IPS-NIHi11 (cell line): ENCODE results near the gene RFXANK.
"Not testable (repeated sequence)": the region's sequence is repeated elsewhere in the genome, so short reads cannot be mapped to it uniquely, and the experiment has no call there.

Experiments used
- DNase-seq: peaks from one replicate; pipeline ENCODE4 v3.0.0; 2012; ENCODE audit warnings: mixed read lengths, low spot score

Gene RFXANK, protein sequence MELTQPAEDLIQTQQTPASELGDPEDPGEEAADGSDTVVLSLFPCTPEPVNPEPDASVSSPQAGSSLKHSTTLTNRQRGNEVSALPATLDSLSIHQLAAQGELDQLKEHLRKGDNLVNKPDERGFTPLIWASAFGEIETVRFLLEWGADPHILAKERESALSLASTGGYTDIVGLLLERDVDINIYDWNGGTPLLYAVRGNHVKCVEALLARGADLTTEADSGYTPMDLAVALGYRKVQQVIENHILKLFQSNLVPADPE

DNA sequence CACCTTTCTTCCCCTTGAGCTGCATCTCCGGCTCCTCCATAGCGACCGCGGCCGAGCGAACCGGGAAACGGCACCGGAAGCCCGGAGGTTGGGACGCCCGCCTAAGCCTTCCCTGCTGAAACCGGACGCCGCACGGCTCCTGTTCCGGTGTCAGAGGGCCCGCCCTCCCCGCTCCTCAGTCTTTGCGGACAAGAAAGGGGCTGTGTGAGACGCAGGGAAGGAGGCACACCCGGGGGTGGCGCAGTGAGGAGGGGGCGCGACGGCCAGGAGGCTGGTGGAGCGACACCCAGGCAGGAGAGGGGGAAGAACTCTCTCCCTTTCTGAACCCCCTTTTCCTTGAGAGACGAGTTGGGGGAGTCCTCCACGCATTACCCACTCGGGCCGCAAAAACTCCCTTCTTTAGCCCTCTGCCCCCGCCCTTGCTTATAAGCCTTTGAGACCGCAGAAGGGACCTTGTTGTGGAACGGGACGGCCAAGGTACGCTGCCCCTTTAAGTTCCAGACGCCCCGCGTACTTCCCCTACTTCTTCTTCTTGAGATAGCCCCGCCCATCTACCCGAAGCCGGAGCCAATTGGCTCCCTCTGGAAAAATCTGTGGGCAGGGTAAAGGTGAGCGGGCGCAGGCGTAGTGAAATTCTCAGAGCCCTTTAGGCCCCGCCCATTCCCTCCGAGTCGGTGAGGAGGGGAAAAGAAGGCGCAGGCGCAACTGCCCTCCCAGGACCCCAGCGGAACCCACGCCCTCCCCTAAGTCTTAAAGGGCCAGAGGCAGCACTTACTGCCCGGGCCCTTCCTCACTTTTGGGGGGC lies at the start of gene RFXANK, which contains the start of gene BORCS8:
Gene RFXANK (plus strand): TSS at position 181 of the 805 bp plus-strand sequence. CDS start 1,689 bp downstream, outside the sequence.
Gene BORCS8 (minus strand): TSS at position 75 of the 805 bp plus-strand sequence. CDS start 35 bp downstream, at position 40.
- peak; percentile 94 for DNase-seq

DNA sequence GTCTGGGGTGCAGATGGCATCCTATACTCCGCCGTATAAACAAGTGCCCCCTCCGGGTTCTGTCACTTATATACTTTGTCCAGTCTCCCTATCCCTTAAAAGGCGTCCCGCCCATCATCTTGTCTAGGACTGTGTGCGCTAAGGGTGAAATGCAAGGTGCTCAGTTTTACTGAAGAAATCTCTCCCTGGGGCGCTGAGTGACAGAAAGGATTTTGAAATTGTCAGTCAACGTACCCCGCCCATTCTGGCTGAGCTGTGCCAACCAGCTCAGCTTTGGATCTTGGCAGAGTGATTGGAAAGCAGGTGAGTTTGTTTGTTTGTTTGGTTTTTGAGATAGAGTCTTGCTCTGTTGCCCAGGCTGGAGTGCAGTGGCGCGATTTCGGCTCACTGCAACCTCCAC lies 49.7 kb upstream of the RFXANK start:
- no peak for DNase-seq

DNA sequence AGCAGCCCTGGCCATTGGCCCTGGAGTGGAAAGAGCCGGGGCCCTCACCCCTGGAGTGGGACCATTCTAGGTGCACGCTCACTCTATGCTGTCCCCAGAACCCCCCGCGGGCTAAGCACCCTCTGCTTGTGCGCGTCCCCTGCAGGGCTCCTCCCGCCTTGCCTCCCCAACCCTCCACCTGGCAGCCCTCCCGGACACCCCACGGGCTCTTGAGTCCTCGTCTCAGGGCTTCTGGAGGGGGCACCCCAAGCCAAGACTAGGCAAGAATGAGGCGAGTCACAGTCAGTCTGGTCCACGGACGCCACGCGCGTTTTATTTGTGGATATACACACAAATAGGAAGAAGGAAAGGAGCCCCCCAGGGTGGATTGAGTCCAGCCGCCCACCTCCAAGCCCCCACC lies 46.8 kb upstream of the RFXANK start:
- DNase-seq: no peak

DNA sequence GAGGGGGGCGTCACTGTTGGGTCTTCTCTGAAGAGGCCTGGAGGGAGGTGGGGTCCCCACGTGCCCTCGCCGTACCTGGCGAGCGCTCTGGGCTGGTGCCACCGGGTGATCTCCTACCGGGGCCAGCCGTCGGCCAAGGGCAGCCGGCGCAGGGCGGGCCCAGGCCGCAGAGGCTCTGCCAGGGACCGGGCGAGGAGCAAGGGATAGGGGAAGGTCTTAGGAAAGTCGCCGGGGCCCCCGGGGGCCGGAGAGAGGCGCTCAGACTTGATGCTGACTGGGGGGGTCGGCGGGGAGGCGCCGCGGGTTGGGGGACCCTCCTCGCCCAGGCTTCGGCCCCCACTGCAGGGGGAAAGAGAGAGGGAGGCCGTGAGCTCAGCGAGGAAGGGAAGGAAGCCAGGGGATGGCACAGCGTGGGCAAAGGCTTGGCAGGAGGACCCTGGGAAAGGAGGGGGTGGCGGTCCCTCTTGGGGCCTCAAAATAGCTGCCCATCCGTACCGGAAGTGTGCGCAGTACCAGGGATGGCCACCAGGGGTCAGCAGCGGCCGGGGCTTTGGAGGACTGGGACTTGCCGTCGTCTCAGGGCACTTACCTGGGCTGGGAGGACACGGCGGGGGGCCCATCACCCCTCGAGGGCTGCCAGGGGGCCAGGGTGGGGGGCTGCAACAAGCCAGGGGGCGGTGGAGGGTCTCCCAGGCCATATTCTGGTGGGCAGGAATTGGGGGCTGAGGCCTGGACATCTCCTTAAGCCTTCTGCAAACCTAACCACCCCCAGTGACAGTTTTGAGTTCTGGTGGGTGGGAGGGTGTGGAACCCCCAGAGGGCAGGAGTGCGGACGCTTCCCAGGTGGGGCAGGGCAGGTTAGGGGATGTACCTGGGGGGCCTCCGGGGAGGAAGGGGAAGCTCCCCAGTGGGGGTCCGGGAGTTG lies 46.1 kb upstream of the RFXANK start:
- peak; percentile 92 for DNase-seq

DNA sequence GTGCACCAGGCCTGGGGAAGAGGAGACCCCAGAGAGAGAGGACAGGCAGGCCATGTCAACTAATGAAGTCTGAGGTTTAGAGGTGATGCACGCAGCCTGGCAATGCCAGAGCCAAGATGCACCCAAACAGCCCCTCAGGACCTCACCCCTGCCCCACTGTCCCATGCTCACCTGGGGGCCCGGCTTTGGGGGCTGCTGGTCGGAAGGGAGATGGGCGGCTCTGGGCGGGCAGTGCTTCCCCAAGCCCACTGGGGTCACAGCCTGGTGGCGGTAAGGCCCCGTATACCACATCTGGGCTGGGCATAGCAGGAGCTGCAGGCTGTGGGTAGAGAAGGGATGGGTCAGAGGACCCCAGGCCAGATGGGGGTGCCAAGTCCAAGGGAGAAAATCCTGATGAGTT lies 45.2 kb upstream of the RFXANK start:
- no peak for DNase-seq

DNA sequence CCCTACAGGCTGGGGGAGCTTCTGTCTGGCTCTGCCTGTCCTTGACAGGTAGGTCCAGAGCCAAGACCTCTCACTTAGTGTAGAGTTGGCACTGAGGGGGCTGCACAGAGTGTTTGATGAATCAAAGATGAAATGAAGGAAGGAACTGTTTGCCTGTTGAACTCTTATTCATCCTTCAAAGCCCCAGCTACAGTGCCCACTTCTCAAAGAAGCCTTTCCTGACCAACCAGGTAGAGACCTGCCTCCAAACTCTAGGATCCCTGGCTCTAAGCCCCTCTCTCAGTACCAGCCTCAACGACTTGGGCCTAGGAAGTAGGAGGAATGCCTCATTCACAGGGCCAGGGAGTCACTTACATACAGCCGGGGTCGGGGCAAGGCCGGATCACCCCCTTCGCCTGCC lies 44.7 kb upstream of the RFXANK start:
- no peak for DNase-seq

DNA sequence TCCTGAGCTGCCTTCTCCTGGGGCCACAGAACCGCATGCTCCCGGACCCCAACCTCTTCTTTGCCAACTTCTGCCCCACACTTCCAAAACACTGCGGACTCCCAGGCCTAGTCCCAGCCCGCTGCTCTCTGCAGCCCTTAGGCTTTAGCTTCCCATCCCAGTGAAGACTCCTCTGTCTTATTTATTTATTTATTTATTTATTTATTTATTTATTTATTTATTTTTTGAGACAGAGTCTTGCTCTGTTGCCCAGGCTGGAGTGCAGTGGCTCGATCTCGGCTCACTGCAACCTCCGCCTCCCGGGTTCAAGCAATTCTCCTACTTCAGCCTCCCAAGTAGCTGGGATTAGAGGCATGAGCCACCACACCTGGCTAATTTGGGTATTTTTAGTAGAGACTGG lies 43.6 kb upstream of the RFXANK start:
- not testable (repeated sequence) for DNase-seq

DNA sequence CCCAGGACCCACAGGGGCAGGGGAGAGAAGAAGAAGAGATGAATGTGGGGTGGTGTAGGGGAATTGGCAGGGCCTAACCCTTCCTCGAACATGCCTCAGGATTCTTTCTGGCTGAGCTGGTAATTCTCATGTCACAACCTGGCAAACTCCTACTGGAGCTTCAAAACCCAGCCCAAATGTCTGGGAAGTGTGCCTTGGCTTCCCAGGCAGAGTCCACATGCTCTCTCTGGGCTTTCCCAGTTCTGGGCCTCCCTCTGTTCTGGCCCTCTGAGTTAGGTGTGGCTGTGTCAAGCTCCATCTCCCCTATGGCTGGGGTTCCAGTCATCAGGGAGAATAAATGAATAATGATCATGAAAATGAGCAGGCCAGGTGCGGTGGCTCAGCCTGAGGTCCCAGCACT lies 42.6 kb upstream of the RFXANK start:
- no peak for DNase-seq

DNA sequence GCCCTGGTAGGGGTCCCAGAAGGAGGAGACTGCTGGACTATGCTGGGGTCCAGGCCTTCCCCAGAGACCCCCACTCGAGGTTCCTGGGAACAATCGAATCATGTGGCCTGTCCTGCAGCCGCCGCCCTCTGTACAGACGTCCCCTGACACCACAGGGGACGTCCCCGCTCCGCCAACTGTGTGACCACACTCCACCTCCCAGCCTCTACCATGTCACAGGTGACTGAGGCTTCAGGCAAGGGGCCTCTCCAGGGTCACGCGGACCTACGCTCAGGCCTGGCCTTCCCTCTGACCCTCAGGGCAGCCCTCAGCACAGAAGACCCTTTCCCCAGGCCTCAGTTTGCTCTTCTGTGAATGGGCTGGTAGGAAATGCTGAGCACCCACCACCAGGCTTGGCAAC lies 40.6 kb upstream of the RFXANK start:
- no peak for DNase-seq

DNA sequence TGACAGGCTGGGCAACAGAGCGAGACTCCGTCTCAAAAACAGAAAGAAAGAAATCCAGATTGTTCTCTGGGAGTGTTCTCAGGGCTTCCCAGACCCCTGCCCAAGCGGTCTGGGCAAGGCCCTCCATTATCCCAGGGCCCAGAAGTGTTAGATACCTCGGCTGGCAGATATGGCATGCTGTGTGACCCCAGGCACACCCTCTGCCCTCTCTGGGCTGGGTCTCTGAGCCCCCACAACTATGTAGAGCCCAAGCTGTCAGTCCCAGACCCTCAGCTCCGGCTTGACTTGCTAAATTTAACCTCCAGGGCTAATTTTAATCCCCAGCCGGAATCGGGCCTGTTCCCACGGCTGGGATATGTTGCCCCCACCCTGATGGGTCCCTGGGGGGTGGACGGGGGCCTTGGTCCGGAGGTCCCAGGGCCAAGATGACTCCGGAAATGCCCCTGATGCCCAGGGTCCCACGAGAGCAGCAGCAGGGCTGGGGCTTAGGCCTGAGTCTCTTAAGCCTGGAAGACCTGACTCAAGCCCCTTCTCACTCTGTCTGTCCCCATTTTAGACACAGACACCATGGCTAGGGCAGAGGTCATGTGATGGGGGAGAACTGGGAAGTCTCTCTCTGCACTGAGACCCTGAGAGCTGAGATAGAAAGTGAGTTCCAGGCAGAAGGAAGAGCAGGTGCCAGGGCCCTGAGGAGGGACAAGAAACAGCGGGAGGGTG lies 39.2 kb upstream of the RFXANK start:
- no peak for DNase-seq

DNA sequence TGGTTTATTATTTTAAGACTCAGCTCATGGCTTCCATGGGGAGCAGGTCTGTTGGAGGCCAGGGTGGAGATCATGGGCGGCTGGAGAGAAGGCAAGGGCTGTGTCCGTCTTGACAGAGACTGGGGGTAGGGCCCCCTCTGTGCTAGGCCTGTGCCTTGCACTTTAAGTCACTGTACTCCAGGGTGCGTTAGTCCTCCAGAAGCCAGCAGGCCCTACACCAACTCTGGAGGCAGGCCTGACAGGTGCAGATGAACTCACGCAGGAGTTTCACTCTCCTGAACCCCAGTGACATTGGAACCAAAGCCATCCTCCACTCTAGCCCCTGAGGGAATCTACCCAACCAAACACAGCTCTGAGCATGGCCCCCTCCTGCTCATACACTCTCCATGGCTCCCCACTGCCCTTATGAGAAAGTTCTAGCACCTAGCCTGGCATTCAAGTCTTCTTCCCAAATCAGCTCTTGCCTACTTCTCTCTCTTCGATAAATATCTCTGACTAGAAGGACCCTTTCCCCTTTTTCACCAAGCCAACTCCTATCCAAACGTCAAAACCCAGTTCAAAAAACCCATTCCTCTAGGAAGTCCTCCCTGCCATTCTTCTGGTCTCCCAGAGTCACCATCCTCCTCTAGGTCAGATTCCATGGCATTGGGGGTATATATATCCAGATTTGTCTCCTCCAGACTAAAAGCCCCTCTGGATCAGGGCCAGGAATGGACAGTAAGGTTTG lies 37.1 kb upstream of the RFXANK start:
- no peak for DNase-seq

DNA sequence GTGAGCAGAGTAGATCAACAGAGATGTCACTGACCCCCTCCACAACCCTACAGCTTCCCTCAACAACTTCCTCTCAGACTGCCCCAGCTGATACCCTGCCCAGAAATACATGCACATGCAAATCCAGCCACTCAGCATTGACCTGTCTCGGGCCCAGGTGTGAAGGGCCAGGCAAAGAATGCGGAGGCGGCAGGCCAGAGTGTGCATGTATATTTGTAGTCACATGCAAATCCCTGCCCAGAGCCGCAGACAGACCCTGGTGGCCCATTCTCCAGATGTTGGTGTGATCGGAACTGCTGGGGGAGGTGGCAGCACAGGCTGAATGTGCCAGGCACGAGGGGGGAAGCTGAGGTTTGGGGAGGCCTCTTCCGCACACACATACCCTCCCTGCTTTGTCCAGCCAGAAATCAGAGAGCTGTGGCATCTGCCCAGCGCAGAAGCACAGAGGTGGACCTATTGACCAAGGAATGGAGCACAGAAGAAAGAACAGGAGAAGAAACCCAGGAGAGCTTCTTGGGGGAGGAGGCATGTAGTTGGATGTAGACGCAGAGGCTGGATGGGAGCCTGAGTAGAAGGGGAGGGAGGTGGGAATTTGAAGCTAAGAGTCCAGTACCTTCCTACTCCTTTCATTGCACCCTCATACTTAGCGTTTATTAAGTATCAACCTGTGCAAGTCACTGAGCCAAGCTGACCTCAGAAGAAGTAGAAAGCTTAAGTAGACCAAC lies 36.4 kb upstream of the RFXANK start:
- no peak for DNase-seq

DNA sequence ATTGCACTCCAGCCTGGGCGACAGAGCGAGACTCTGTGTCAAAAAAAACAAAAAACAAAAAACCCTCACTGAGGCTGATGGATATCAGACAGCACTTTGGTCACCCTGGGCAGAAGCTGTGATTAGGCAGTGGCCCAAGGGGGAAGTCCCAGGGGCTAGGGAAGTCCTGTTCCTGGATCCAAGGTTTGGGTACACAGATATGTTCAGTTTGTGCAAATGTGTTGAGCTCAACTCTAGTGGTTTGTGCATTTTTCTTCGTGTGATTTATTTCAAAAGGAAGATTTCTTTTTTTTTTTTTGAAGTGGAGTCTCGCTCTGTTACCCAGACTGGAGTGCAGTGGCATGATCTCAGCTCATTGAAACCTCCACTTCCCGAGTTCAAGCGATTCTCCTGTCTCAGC lies 34.2 kb upstream of the RFXANK start:
- DNase-seq: no peak

DNA sequence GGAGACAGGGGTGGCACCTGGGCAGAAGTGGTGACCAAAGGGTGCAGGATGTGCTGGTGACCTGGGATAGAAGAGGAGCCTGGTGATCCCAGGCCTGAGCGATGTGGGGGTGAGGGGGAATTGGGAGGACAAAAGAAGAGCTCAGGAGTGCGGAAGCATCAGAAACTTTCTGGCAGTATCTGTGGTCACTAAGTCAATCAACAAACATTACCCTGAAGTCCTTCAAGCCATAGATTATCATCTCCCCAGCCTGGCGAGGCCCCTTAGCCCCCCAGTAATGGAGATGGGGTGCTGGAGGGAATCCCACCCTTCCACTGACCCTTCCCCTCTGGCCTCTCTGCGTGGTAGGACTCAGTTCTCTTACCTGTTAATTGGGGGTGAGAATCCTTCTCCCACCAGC lies 32.5 kb upstream of the RFXANK start:
- no peak for DNase-seq

DNA sequence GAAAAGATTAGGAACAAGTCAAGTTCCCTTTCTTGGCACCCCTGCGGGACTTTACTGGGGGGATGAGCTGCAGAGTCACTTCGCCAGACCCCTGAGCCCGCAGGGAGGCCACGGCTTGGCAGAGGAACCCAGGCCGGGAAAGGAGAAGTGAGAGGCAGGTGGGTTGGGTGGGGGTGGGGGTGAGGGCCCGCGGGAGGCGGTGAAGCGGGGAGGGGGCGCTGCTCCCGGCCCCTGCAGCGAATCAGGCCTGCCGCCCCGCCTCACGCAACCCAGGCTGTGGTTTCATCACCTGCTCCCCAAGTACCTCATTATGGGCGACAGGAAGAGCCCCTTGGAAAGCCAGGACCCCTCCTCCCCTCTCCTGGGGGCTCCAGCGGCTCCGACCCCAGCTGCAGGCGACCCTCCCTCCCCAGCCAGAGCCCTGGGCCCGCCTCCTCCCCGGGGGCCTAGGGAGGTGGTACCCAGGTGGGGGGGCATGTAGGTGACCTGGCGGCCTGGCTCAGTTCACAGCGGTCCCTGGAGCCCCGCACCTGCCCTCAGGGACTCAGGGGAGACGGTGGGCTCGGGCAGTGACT lies 31.5 kb upstream of the RFXANK start:
- DNase-seq: peak; percentile 54

DNA sequence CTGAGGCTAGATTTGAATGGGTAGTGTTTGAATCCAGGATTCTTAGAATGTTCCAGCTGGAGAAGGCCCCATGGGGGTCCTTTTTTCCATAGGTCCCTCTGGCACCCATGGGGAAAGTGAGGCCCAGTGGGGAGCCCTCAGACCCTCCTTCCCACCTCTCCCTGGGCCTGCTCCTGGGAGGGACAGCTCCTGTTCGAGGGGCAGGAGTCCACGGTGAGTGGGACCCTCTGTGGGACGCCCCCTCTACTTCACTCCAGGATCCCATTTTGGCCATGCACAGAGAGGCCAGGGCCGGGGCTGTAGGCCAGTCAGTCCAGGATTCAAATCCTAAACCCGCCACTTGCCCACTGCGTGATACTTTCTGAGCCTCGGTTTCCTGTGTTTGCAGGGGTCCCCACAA lies 29.6 kb upstream of the RFXANK start:
- no peak for DNase-seq

DNA sequence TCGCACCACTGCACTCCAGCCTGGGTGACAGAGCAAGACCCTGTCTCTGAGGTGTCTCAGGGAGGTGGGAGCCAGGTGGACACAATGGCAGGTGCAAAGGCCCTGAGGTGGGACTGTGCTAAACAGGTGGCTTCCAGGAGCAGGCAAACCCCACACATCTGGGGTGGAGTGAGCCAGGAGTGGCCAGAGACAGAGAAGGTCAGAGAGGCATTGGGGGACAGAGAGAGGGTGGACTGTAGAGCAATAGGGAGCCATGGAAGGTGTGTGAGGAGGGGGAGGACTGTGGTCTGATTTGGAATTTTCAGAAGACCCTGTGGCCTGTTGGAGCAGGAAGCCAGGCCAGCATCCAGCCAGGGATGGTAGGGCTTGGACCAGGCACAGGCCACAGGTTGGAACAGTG lies 26.7 kb upstream of the RFXANK start:
- no peak for DNase-seq

DNA sequence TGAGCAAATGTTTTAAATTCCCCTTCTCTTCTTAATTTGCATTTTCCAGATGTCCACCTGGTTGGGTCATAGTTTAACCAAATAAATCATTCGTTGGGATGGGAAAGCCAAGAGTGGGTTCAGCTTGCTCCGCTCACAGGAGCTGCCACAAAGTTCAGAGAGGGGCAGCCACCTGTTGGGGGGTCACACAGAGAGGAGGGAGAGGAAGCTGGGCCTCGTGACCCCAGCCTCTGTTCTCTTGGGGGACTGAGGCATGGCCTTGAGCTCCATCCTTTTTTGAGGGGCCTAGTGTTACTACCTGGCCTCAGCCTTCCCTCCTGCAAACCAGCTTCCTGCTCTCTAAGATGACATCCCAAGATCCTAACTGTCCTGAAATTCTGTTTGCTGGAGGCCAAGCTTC lies 24.4 kb upstream of the RFXANK start:
- no peak for DNase-seq

DNA sequence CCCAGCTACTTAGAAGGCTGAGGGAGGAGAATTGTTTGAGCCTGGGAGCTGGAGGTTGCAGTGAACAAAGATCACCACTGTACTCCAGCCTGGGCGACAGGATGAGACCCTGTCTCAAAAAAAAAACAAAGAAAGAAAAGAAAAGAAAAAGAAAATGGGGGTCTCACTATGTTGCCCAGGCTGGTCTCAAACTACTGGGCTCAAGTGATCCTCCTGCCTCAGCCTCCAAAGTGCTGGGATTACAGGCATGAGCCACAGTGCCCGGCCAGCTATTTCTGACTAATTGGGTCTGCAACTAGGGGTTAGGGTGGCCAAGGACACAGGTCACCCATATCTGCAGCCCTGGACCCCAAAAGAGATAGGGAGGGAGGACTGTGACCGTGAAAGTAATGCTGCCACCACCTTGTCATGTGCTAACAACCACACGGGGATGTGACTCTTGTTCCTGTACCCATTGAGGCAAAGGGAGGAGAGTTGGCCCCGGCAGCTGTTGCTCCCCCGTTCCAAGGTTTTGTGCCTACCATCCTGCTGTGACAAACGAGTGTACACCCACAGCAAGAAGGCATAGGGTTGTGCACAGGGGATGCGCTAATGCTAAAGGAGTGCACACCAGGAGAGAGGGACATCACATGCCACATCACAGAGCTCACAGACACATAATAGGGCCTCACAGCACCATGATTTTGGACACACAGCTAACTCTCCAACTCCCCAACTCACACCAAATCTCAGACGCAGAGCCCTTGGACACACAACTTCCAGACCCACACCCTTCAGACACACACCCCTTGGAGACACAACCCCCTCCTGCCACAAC lies 22.6 kb upstream of the RFXANK start:
- no peak for DNase-seq
